Fibroblast of pulmonary artery (primary cell): Measurements from ENCODE around the gene GRIFIN.
A peak's percentile ranks its signal among the peaks of the same experiment; 100 is the strongest.

Experiments used
- DNase-seq: peaks from one replicate; pipeline ENCODE4 v3.0.0-alpha.2; 2010; ENCODE audit warnings: low read depth
- H3K4me3 ChIP-seq: replicated peaks from 2 replicates; pipeline ENCODE4 v1.5.1; 2011; ENCODE audit warnings: low read depth, mild to moderate bottlenecking, control low read depth, low read length, moderate library complexity
- TF ChIP-seq, protein P1 (sequence below): IDR thresholded peaks from 2 replicates; pipeline ENCODE4 v1.5.1; 2011; ENCODE audit warnings: mild to moderate bottlenecking, control low read depth, low read length, inconsistent platforms; ENCODE audit errors: missing control alignments

Gene GRIFIN

DNA sequence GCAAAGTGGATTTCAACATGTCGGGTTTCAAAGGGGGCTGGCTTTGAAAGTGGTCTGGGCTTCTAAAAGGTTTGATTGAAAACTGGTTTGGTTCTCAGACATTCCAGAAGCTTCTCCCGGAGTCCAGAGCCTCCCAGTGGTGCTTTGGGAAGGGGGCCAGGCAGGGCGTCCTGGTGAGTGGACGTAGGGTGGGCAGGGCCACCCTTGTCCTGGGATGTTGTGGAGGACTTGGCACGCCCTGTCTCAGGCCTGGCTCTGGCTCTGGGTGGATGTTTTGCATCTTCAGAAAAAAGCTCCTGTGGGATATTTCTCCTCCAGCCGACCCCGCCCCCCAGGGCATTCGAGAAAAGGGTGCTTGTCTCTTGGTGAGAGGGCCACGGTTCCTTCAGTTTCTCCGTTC, 31.2 kb downstream of the GRIFIN start:
- DNase-seq, result no peak
- no peak overlapping the region for H3K4me3 ChIP-seq
- TF ChIP-seq, protein P1, sequence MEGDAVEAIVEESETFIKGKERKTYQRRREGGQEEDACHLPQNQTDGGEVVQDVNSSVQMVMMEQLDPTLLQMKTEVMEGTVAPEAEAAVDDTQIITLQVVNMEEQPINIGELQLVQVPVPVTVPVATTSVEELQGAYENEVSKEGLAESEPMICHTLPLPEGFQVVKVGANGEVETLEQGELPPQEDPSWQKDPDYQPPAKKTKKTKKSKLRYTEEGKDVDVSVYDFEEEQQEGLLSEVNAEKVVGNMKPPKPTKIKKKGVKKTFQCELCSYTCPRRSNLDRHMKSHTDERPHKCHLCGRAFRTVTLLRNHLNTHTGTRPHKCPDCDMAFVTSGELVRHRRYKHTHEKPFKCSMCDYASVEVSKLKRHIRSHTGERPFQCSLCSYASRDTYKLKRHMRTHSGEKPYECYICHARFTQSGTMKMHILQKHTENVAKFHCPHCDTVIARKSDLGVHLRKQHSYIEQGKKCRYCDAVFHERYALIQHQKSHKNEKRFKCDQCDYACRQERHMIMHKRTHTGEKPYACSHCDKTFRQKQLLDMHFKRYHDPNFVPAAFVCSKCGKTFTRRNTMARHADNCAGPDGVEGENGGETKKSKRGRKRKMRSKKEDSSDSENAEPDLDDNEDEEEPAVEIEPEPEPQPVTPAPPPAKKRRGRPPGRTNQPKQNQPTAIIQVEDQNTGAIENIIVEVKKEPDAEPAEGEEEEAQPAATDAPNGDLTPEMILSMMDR, result no peak

- DNase-seq, result peak; percentile 55
- TF ChIP-seq, protein P1, result no peak
- H3K4me3 ChIP-seq, result no peak overlapping the region
Observed at GRCh38 chr7:2444476-2444875, 31.7 kb downstream of the GRIFIN start.

DNA sequence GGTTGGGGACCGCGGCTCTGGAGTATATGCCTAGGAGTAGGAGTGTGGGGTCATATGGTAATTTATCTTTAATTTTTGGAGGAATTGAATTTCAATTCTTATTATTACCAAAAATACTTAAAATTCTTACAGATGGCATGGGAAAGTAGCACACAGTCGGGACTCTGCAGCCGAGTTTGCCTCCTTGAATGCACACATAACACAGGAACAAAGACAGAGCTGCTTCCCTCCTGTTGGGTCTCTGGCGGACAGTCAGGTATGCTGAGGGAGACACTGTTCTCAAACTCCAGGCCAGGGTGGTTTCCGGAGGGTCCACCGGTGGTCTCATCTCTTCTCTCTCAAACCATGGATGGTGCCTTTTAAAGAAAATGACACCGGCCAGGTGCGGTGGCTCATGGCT, 32.7 kb downstream of the GRIFIN start:
- no peak for DNase-seq
- H3K4me3 ChIP-seq, result no peak overlapping the region
- TF ChIP-seq, protein P1, result no peak

DNA sequence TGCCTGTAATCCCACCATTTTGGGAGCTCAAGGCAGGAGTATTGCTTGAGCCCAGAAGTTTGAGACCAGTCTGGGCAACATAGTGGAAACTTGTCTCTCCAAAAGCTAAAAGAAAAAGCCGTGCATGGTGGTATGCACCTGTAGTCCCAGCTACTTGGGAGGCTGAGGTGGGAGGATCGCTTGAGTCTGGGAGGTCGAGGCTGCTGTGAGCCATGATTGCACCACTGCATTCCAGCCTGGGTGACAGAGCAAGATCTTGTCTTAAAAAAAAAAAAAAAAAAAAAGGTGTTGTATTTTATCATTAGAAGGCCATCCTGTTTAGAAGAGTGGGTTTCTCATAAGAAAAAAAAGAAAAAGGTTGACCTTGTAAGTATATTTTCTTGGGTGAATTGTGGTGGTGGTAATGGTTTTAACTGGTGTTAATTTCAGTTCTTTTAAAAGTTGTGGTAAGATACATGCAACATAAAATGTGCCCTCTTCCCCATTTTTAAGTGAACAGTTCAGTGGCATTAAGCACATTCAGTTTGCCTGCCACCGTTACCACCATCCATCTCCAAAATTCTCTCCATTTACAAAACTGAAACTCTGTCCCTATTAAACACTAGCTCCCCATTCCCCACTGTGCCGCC, 34.7 kb downstream of the GRIFIN start:
- no peak overlapping the region for H3K4me3 ChIP-seq
- TF ChIP-seq, protein P1, result no peak
- no peak for DNase-seq

GRCh38 chr7:2440608-2441245, 35.5 kb downstream of the GRIFIN start:
- H3K4me3 ChIP-seq, result no peak overlapping the region
- DNase-seq, result peak; percentile 7
- TF ChIP-seq, protein P1, result no peak

GRCh38 chr7:2438775-2439174, 37.4 kb downstream of the GRIFIN start:
- no peak for DNase-seq
- no peak overlapping the region for H3K4me3 ChIP-seq
- TF ChIP-seq, protein P1, result no peak

DNA sequence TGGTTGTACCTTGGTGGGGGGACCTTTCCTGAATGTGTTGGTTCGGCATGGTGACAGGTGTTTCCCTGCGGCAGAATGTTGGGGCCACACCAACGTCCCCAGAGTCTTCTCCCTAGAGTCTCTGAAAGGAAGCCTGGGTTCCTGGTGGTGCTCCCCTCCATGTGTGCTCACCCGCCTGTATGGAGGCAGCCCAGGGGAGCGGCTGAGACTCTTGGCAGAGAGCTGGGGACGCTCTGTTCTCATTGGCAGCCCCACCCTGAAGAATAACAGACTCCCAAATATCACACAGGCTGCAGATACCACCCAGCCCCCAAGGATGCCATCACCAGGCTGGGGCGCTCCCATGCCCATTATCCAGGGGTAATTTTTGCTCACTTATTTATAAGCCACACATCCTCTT, 38.0 kb downstream of the GRIFIN start:
- no peak for DNase-seq
- TF ChIP-seq, protein P1, result no peak
- H3K4me3 ChIP-seq, result no peak overlapping the region
